ENCODE results near the gene RPS6KC1. TPM values are rescaled to one million over a fixed set of nuclear protein-coding genes. Genes with fewer than 3 reads are reported as not detected.
A peak's percentile ranks its signal among the peaks of the same experiment; 100 is the strongest.
"Not testable (repeated sequence)": the region's sequence is repeated elsewhere in the genome, so short reads cannot be mapped to it uniquely, and the experiment has no call there.

The RPS6KC1 gene
- polyA plus RNA-seq, 3 donors: 23.0 to 26.2 (median 25.2) TPM

GRCh38 chr1:213054142-213054541 lies 3.1 kb downstream of the RPS6KC1 start:
- no peak for DNase-seq (ENCODE audit: low read depth in 3 of 3, low spot score in 2 of 3)

GRCh38 chr1:213054733-213055591 lies 3.9 kb downstream of the RPS6KC1 start:
- no peak for DNase-seq (ENCODE audit: low read depth in 3 of 3, low spot score in 2 of 3)

GRCh38 chr1:213055767-213056166 lies 4.7 kb downstream of the RPS6KC1 start:
- DNase-seq (ENCODE audit: low read depth in 3 of 3, low spot score in 2 of 3): no peak

- DNase-seq (ENCODE audit: low read depth in 3 of 3, low spot score in 2 of 3): no peak
These were observed 6.4 kb downstream of the RPS6KC1 start for GRCh38 chr1:213057264-213058059.

- DNase-seq (ENCODE audit: low read depth in 3 of 3, low spot score in 2 of 3): no peak
These were observed 9.8 kb downstream of the RPS6KC1 start for GRCh38 chr1:213060836-213061235.

- DNase-seq (ENCODE audit: low read depth in 3 of 3, low spot score in 2 of 3): no peak
These were observed 10.2 kb downstream of the RPS6KC1 start for GRCh38 chr1:213061263-213061662.

- DNase-seq (ENCODE audit: low read depth in 3 of 3, low spot score in 2 of 3): no peak
These were observed 14.8 kb downstream of the RPS6KC1 start for GRCh38 chr1:213065800-213066199.

GRCh38 chr1:213066363-213066762 lies 15.3 kb downstream of the RPS6KC1 start:
- no peak for DNase-seq (ENCODE audit: low read depth in 3 of 3, low spot score in 2 of 3)

GRCh38 chr1:213067352-213067751 lies 16.3 kb downstream of the RPS6KC1 start:
- no peak for DNase-seq (ENCODE audit: low read depth in 3 of 3, low spot score in 2 of 3)

GRCh38 chr1:213070406-213070805 lies 19.4 kb downstream of the RPS6KC1 start:
- DNase-seq (ENCODE audit: low read depth in 3 of 3, low spot score in 2 of 3): peak in 1 of 3 donors; percentile 18

- no peak for DNase-seq (ENCODE audit: low read depth in 3 of 3, low spot score in 2 of 3)
These were observed 24.7 kb downstream of the RPS6KC1 start for GRCh38 chr1:213075725-213076124.

- no peak for DNase-seq (ENCODE audit: low read depth in 3 of 3, low spot score in 2 of 3)
These were observed 31.5 kb downstream of the RPS6KC1 start for GRCh38 chr1:213082420-213083111.

- DNase-seq (ENCODE audit: low read depth in 3 of 3, low spot score in 2 of 3): no peak
These were observed 32.0 kb downstream of the RPS6KC1 start for GRCh38 chr1:213083112-213083445.

- DNase-seq (ENCODE audit: low read depth in 3 of 3, low spot score in 2 of 3): no peak
These were observed 36.9 kb downstream of the RPS6KC1 start for GRCh38 chr1:213087911-213088310.

GRCh38 chr1:213089924-213090677 lies 39.1 kb downstream of the RPS6KC1 start:
- DNase-seq (ENCODE audit: low read depth in 3 of 3, low spot score in 2 of 3): no peak

- no peak for DNase-seq (ENCODE audit: low read depth in 3 of 3, low spot score in 2 of 3)
These were observed 43.4 kb downstream of the RPS6KC1 start for GRCh38 chr1:213094446-213094845.

- DNase-seq (ENCODE audit: low read depth in 3 of 3, low spot score in 2 of 3): no peak
These were observed 44.4 kb downstream of the RPS6KC1 start for GRCh38 chr1:213095467-213095866.

- no peak for DNase-seq (ENCODE audit: low read depth in 3 of 3, low spot score in 2 of 3)
These were observed 48.8 kb downstream of the RPS6KC1 start for GRCh38 chr1:213099682-213100399.

- DNase-seq (ENCODE audit: low read depth in 3 of 3, low spot score in 2 of 3): not testable (repeated sequence)
These were observed 49.5 kb downstream of the RPS6KC1 start for GRCh38 chr1:213100565-213100964.
